H1 (cell line): ENCODE measurements around the gene RELT. TPM values are rescaled to one million over a fixed set of nuclear protein-coding genes. Genes with fewer than 3 reads are reported as not detected.

Experiments used
- CTCF ChIA-PET: fragments of 300-600 bp; sonication (Branson Sonifier 250); formaldehyde crosslinking; loops from one replicate; lab custom pipeline; 2021; ENCODE audit not compliant: partially characterized antibody; lab: Charles Lee
- POLR2A ChIA-PET: fragments of 300-600 bp; sonication (Branson Sonifier 250); formaldehyde crosslinking; loops from one replicate; lab custom pipeline; 2021; ENCODE audit warnings: inconsistent platforms; ENCODE audit not compliant: partially characterized antibody; lab: Charles Lee
- DNase-seq, 2 experiments: peaks; one replicate each; pipeline versions ENCODE4 v3.0.0 to v3.0.0-alpha.2; 2010 to 2022; ENCODE audit warnings: low spot score in 2 of 2, low read depth in 1 of 2, mixed read lengths in 1 of 2
- FAIRE-seq: peaks from 2 replicates; lab custom pipeline; 2011; peaks lifted over from hg19 to GRCh38; lab: Jason Lieb, UNC
- H2AFZ ChIP-seq: 2 replicates; pipeline ENCODE4 v1.8.1; 2012; ENCODE audit warnings: low read length, inconsistent platforms
- H2AK5ac ChIP-seq: 2 replicates; pipeline ENCODE4 v1.6.1; 2013; ENCODE audit warnings: low read depth, low read length
- H2BK120ac ChIP-seq: replicated peaks from 2 replicates; pipeline ENCODE3; 2013; ENCODE audit warnings: low read depth, low read length, inconsistent platforms
- H2BK12ac ChIP-seq: 2 replicates; pipeline ENCODE4 v1.6.1; 2013; ENCODE audit warnings: low read depth, low read length
- H2BK15ac ChIP-seq: 2 replicates; pipeline ENCODE4 v1.6.1; 2013; ENCODE audit warnings: low read length
- H2BK20ac ChIP-seq: 2 replicates; pipeline ENCODE4 v1.6.1; 2013; ENCODE audit warnings: low read length
- H2BK5ac ChIP-seq: 2 replicates; pipeline ENCODE4 v1.6.1; 2013; ENCODE audit warnings: low read depth, low read length
- H3K14ac ChIP-seq: 2 replicates; pipeline ENCODE4 v1.6.1; 2013; ENCODE audit warnings: inconsistent platforms; ENCODE audit not compliant: insufficient read length
- H3K18ac ChIP-seq: 2 replicates; pipeline ENCODE4 v1.6.1; 2013; ENCODE audit warnings: low read length; ENCODE audit errors: extremely low read depth
- H3K23ac ChIP-seq: 2 replicates; pipeline ENCODE4 v1.6.1; 2013; ENCODE audit warnings: inconsistent platforms; ENCODE audit not compliant: insufficient read length
- H3K23me2 ChIP-seq: 2 replicates; pipeline ENCODE4 v1.6.1; 2013; ENCODE audit warnings: low read depth, low read length
- H3K27ac ChIP-seq: 2 replicates; pipeline ENCODE4 v1.6.1; 2011; ENCODE audit warnings: low read depth, low read length, inconsistent platforms
- H3K27me3 ChIP-seq, 4 experiments: replicated peaks in 1 of 4; 1 replicate in 1 of 4; 2 replicates in 3 of 4; pipeline versions ENCODE4 v1.6.1 to v1.8.1; 2011 to 2013; ENCODE audit warnings: low read length in 3 of 4, mild to moderate bottlenecking in 3 of 4, inconsistent platforms in 2 of 4, mixed read lengths in 2 of 4, moderate library complexity in 1 of 4; ENCODE audit not compliant: control insufficient read depth in 3 of 4, insufficient read depth in 3 of 4; ENCODE audit errors: extremely low read depth in 1 of 4
- H3K36me3 ChIP-seq, 4 experiments: 2 replicates each; pipeline versions ENCODE4 v1.6.1 to v1.8.1; 2011 to 2013; ENCODE audit warnings: mild to moderate bottlenecking in 4 of 4, low read length in 3 of 4, moderate library complexity in 2 of 4, control low read depth in 1 of 4, inconsistent platforms in 1 of 4; ENCODE audit not compliant: insufficient read depth in 4 of 4, control insufficient read depth in 2 of 4
- H3K4ac ChIP-seq: replicated peaks from 2 replicates; pipeline ENCODE3; 2013; ENCODE audit warnings: low read length, low read depth, mixed read lengths, inconsistent platforms; ENCODE audit not compliant: insufficient read length
- H3K4me1 ChIP-seq, 4 experiments: replicated peaks in 1 of 4; 1 replicate in 1 of 4; 2 replicates in 3 of 4; pipeline versions ENCODE4 v1.6.1 to v1.8.1; 2011 to 2013; ENCODE audit warnings: low read length in 3 of 4, inconsistent platforms in 2 of 4, mixed read lengths in 1 of 4; ENCODE audit not compliant: insufficient read depth in 4 of 4, control insufficient read depth in 3 of 4
- H3K4me2 ChIP-seq, 2 experiments: 2 replicates each; pipeline versions ENCODE4 v1.6.1 to v1.8.1; 2011 to 2013; ENCODE audit warnings: low read depth in 2 of 2, low read length in 2 of 2, control low read depth in 1 of 2, inconsistent platforms in 1 of 2, mild to moderate bottlenecking in 1 of 2; ENCODE audit not compliant: insufficient read depth in 1 of 2
- H3K4me3 ChIP-seq, 4 experiments: fragments of 200-600, 300-600 bp in 1 of 4; sonication (generic), shearing (Covaris generic), sonication (Bioruptor Twin) in 1 of 4; 2 replicates each; pipeline versions ENCODE4 v1.5.1 to v1.8.1; 2011 to 2016; ENCODE audit warnings: low read length in 4 of 4, low read depth in 3 of 4, control low read depth in 2 of 4, inconsistent platforms in 2 of 4, mild to moderate bottlenecking in 2 of 4, mixed read lengths in 1 of 4, moderate library complexity in 1 of 4; ENCODE audit not compliant: insufficient read depth in 2 of 4; ENCODE audit errors: extremely low read depth in 1 of 4
- H3K56ac ChIP-seq: replicated peaks from 2 replicates; pipeline ENCODE3; 2013; ENCODE audit warnings: low read depth, mild to moderate bottlenecking, mixed read lengths, low read length, inconsistent platforms; ENCODE audit not compliant: insufficient read length
- H3K79me1 ChIP-seq: 2 replicates; pipeline ENCODE4 v1.6.1; 2013; ENCODE audit warnings: low read depth, low read length, control low read depth
- H3K79me2 ChIP-seq, 2 experiments: 2 replicates each; pipeline versions ENCODE4 v1.6.1 to v1.8.1; 2012 to 2013; ENCODE audit warnings: low read length in 2 of 2, mild to moderate bottlenecking in 2 of 2, inconsistent platforms in 1 of 2; ENCODE audit not compliant: insufficient read depth in 2 of 2, control insufficient read depth in 1 of 2
- H3K9ac ChIP-seq, 4 experiments: replicated peaks in 1 of 4; 1 replicate in 1 of 4; 2 replicates in 3 of 4; pipeline versions ENCODE4 v1.6.1 to v1.8.1; 2011 to 2013; ENCODE audit warnings: low read depth in 3 of 4, low read length in 3 of 4, control low read depth in 2 of 4, mild to moderate bottlenecking in 2 of 4, moderate library complexity in 2 of 4, inconsistent platforms in 1 of 4; ENCODE audit errors: extremely low read depth in 1 of 4
- H3K9me3 ChIP-seq, 2 experiments: 2 replicates each; pipeline versions ENCODE4 v1.6.1 to v1.8.1; 2012 to 2013; ENCODE audit warnings: mild to moderate bottlenecking in 2 of 2, moderate library complexity in 2 of 2, control low read depth in 1 of 2, inconsistent platforms in 1 of 2, low read depth in 1 of 2, low read length in 1 of 2, mixed read lengths in 1 of 2; ENCODE audit not compliant: insufficient read depth in 2 of 2
- H4K20me1 ChIP-seq, 2 experiments: replicated peaks in 1 of 2; 2 replicates each; pipeline versions ENCODE3 to v1.8.1; 2011 to 2013; ENCODE audit warnings: inconsistent platforms in 2 of 2, low read length in 2 of 2, mild to moderate bottlenecking in 1 of 2; ENCODE audit not compliant: insufficient read depth in 2 of 2, control insufficient read depth in 1 of 2
- H4K5ac ChIP-seq: 2 replicates; pipeline ENCODE4 v1.6.1; 2013; ENCODE audit warnings: low read length, low read depth, mixed read lengths, inconsistent platforms; ENCODE audit not compliant: insufficient read length
- H4K8ac ChIP-seq: 2 replicates; pipeline ENCODE4 v1.8.0; 2013; ENCODE audit warnings: mild to moderate bottlenecking, moderate library complexity, low read length, inconsistent platforms; ENCODE audit not compliant: insufficient read depth; ENCODE audit errors: extremely low read depth
- H4K91ac ChIP-seq: replicated peaks from 2 replicates; pipeline ENCODE3; 2013; ENCODE audit warnings: low read length, mixed read lengths, inconsistent platforms; ENCODE audit not compliant: insufficient read length
- BACH1 ChIP-seq: IDR thresholded peaks from 2 replicates; pipeline ENCODE4 v1.6.1; 2012; ENCODE audit warnings: low read length, improper control_type of control experiment
- CHD2 ChIP-seq: IDR thresholded peaks from 2 replicates; pipeline ENCODE4 v1.6.1; 2012; ENCODE audit warnings: low read length, improper control_type of control experiment
- FOSL1 ChIP-seq: IDR thresholded peaks from 2 replicates; pipeline ENCODE4 v1.6.1; 2011; ENCODE audit warnings: mild to moderate bottlenecking, low read depth, low read length, moderate library complexity; ENCODE audit not compliant: insufficient read depth
- POLR2AphosphoS5 ChIP-seq: IDR thresholded peaks from 2 replicates; pipeline ENCODE4 v1.6.1; 2011; ENCODE audit warnings: low read depth, low read length
- WGBS, 2 experiments: shearing (Covaris generic) in 1 of 2; methylation state at CpG; one replicate each; pipeline versions ENCODE4 v1.1.6 to v1.1.7; 2013 to 2015; ENCODE audit warnings: low lambda C conversion rate in 2 of 2, mixed read lengths in 2 of 2, inconsistent platforms in 1 of 2, low coverage in 1 of 2, missing lambda C conversion rate in 1 of 2; ENCODE audit not compliant: insufficient replicate concordance in 2 of 2, insufficient coverage in 1 of 2, insufficient read length in 1 of 2; ENCODE audit errors: extremely low coverage in 1 of 2, missing lambda C conversion rate in 1 of 2; 5-methylcytosine and 5-hydroxymethylcytosine counted together
- polyA plus RNA-seq, 7 experiments: library from polyadenylated mRNA; depleted of rRNA in 3 of 7; stranded (reverse) in 5 of 7; unstranded in 2 of 7; fragments of >200 nt in 5 of 7; fragments of 200-250 nt in 2 of 7; gene quantifications; 1 replicate in 5 of 7; 2 replicates in 1 of 7; 4 replicates in 1 of 7; pipeline versions ENCODE4 v1.2.1 to v1.2.3, GENCODE V29; 2011 to 2013; ENCODE audit warnings: missing spikeins in 2 of 7, mixed read lengths in 2 of 7
- total RNA-seq: library from RNA; stranded (reverse); fragmentation: NEBNext Ultra II Directional; extraction: Animal tissue kit (Norgen Biotek cat#: 25700); gene quantifications from 2 replicates; pipeline ENCODE4 v1.2.1, GENCODE V29; 2021

Gene RELT
- total and polyA plus RNA-seq, 2 of the 8 experiments (the other 6 are each of a cell fraction or from before 2014, with no cell fraction given): 3.4 to 5.7 TPM

DNA sequence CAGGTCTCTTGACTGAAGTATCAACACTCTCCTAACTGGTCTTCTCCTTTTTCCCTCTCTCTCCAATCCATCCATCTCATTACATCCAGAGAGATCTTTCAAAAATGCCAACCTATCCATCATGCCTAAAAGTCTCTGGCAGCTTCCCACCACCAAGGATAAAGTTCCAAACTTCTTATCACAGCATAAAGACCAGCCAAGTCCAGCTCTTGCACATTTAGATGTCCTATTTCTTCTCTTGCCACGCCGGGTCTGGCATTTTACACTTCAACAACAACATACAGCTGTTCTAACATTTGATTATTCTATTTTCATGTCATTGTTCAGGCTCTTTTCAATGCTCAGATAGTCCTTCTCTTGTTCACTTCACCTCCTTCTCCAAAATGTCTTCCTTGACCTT is 70.6 kb downstream of the RELT start:
- Histone ChIP-seq H2AFZ (no peak overlapping the region), H3K4me1 (peaks cover 0 to 2% (median 0%) of the 10 kb centered on the region in 4 experiments; a peak in 3 of 7 replicates), H4K5ac (no peak overlapping the region), H3K9ac (no peak overlapping the region), H3K79me2 (no peaks in the 10 kb centered on the region), H2BK120ac (no peak overlapping the region), H3K18ac (no peak overlapping the region), H3K4me3 (no peak overlapping the region), H2BK12ac (no peak overlapping the region), H3K27me3 (no peaks in the 10 kb centered on the region), H3K36me3 (no peaks in the 10 kb centered on the region), H3K9me3 (no peaks in the 10 kb centered on the region), H2BK20ac (no peak overlapping the region), H4K91ac (no peak overlapping the region), H3K23me2 (no peaks in the 10 kb centered on the region), H4K8ac (no peak overlapping the region), H2BK15ac (no peak overlapping the region), H3K4me2 (no peak overlapping the region), H3K4ac (no peak overlapping the region), H3K56ac (no peak overlapping the region), H2BK5ac (no peak overlapping the region), H2AK5ac (no peak overlapping the region), H3K27ac (no peak overlapping the region), H4K20me1 (no peaks in the 10 kb centered on the region), H3K14ac (no peak overlapping the region), H3K23ac (no peak overlapping the region), H3K79me1 (no peaks in the 10 kb centered on the region; the same call in 1 of the 2 replicates)
- CTCF ChIA-PET: interaction anchor here (0.6 to 1.8 kb wide), 4 partner anchors 8 to 214 kb away, joined by 3 read pairs; no protein-coding TSS in a partner anchor
- POLR2A ChIA-PET: interaction anchor here (0.7 kb wide), 1 partner anchor 70 kb away, joined by 4 read pairs; no protein-coding TSS in a partner anchor
- FAIRE-seq: no peak
- DNase-seq: no peak
- WGBS, 2 experiments: 96% methylated on average over 2 of the region's 2 CpGs; no CpG with 5 or more reads in 1 of the 2 experiments
- no peak for TF ChIP-seq POLR2AphosphoS5
- no peak for TF ChIP-seq BACH1
- no peak for TF ChIP-seq FOSL1
- no peak for TF ChIP-seq CHD2
